ACHN (cell line): ENCODE measurements around the gene BPI.
"Not testable (repeated sequence)": the region's sequence is repeated elsewhere in the genome, so short reads cannot be mapped to it uniquely, and the experiment has no call there.

ENCODE experiments used
- DNase-seq: peaks from one replicate; pipeline ENCODE4 v3.0.0-alpha.2; 2015
- in situ Hi-C: cut with HindIII; loops from 2 replicates; pipeline ENCODE4 v1.10.0; 2017; ENCODE audit warnings: low sequenced_read_pairs, low pct_ligation_motif_present, low pct_unique_long_range_greater_than_20kb

The BPI gene

GRCh38 chr20:38320221-38320620, 16.3 kb downstream of the BPI start:
- no peak for DNase-seq
- in situ Hi-C loops: no loop called here

- in situ Hi-C loops: no loop called here
- DNase-seq: peak; percentile 41
Observed at GRCh38 chr20:38321959-38322598, 18.1 kb downstream of the BPI start.

- no peak for DNase-seq
- in situ Hi-C loops: no loop called here
Observed at GRCh38 chr20:38324159-38324558, 20.2 kb downstream of the BPI start.

GRCh38 chr20:38325167-38325566, 21.2 kb downstream of the BPI start:
- in situ Hi-C loops: no loop called here
- no peak for DNase-seq

- in situ Hi-C loops: no loop called here
Observed at GRCh38 chr20:38325905-38326304, 21.9 kb downstream of the BPI start.

GRCh38 chr20:38326309-38326708, 22.4 kb downstream of the BPI start:
- in situ Hi-C loops: no loop called here
- no peak for DNase-seq

More at GRCh38 chr20:38325905-38326304, 21.9 kb downstream of the BPI start:
- no peak for DNase-seq

GRCh38 chr20:38330638-38331037, 26.7 kb downstream of the BPI start:
- in situ Hi-C loops: no loop called here
- no peak for DNase-seq

- no peak for DNase-seq
- in situ Hi-C loops: no loop called here
Observed at GRCh38 chr20:38331245-38331644, 27.3 kb downstream of the BPI start.

GRCh38 chr20:38331814-38332213, 27.9 kb downstream of the BPI start:
- DNase-seq: no peak
- in situ Hi-C loops: no loop called here

GRCh38 chr20:38334016-38334415, 30.1 kb downstream of the BPI start:
- DNase-seq: no peak
- in situ Hi-C loops: no loop called here

- in situ Hi-C loops: no loop called here
- DNase-seq: no peak
Observed at GRCh38 chr20:38336726-38337125, 32.8 kb downstream of the BPI start.

- in situ Hi-C loops: no loop called here
Observed at GRCh38 chr20:38337561-38338140, 33.7 kb downstream of the BPI start.

GRCh38 chr20:38338849-38339520, 35.0 kb downstream of the BPI start:
- DNase-seq: peak; percentile 21
- in situ Hi-C loops: no loop called here

More at GRCh38 chr20:38337561-38338140, 33.7 kb downstream of the BPI start:
- DNase-seq: peak; percentile 10

- in situ Hi-C loops, DNase-seq: not testable (repeated sequence)
Observed at GRCh38 chr20:38339521-38339896, 35.6 kb downstream of the BPI start.

GRCh38 chr20:38339997-38340396, 36.0 kb downstream of the BPI start:
- in situ Hi-C loops: no loop called here
- no peak for DNase-seq

GRCh38 chr20:38340693-38341092, 36.7 kb downstream of the BPI start:
- in situ Hi-C loops: no loop called here
- no peak for DNase-seq

GRCh38 chr20:38342216-38342615, 38.3 kb downstream of the BPI start:
- DNase-seq: no peak
- in situ Hi-C loops: no loop called here

GRCh38 chr20:38342713-38343310, 38.9 kb downstream of the BPI start:
- DNase-seq: no peak
- in situ Hi-C loops: no loop called here

- DNase-seq: no peak
- in situ Hi-C loops: no loop called here
Observed at GRCh38 chr20:38343311-38344106, 39.6 kb downstream of the BPI start.
